Neutrophil (primary cell): ENCODE data around the gene THAP9.

Experiments
- H3K27ac ChIP-seq: fragments of 200-600 bp; sonication (generic); 2 replicates; pipeline ENCODE4 v1.5.1; 2016; ENCODE audit warnings: mild to moderate bottlenecking, moderate library complexity
- H3K27me3 ChIP-seq: fragments of 200-600 bp; sonication (generic); 2 replicates; pipeline ENCODE4 v1.6.0; 2016; ENCODE audit warnings: mild to moderate bottlenecking
- H3K36me3 ChIP-seq: fragments of 200-600 bp; sonication (generic); 2 replicates; pipeline ENCODE4 v1.5.1; 2017
- H3K4me1 ChIP-seq, 2 experiments: fragments of 200-600 bp in 1 of 2; sonication (generic) in 1 of 2; 1 replicate in 1 of 2; 2 replicates in 1 of 2; pipeline versions ENCODE4 v1.5.1 to v1.6.1; 2013 to 2016; ENCODE audit warnings: low read depth in 1 of 2, low read length in 1 of 2, mild to moderate bottlenecking in 1 of 2, moderate library complexity in 1 of 2; ENCODE audit not compliant: control insufficient read depth in 1 of 2, insufficient read depth in 1 of 2
- H3K4me3 ChIP-seq, 2 experiments: fragments of 200-600 bp in 1 of 2; sonication (generic) in 1 of 2; 1 replicate in 1 of 2; 2 replicates in 1 of 2; pipeline ENCODE4 v1.5.1; 2013 to 2016; ENCODE audit warnings: low read depth in 1 of 2, low read length in 1 of 2, mild to moderate bottlenecking in 1 of 2, moderate library complexity in 1 of 2
- H3K9me3 ChIP-seq: fragments of 200-600 bp; sonication (generic); 2 replicates; pipeline ENCODE4 v1.5.1; 2016
- TF ChIP-seq, protein P1 (sequence below): fragments of 200-600 bp; sonication (generic); IDR thresholded peaks from 2 replicates; pipeline ENCODE4 v1.5.1; 2016; ENCODE audit warnings: antibody characterized with exemption

THAP9 gene

DNA sequence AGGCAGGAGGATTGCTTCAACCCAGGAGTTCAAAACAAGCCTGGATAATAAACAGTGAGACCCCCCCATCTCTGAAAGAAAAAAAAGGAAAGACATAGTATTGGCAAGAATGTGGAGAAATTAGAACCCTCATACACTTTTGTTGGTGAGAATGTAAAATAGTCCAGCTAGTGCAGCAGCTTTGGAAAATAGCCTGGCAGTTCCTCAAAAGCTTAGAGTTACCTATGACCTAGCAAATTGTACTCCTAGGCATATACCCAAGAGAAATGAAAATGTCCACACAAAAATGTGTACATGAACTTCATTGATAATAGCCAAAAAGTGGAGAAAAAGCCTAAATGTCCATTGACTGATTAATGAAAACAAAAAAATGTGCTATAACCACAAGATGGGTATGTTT lies 21.3 kb downstream of the THAP9 start:
- Histone ChIP-seq H3K36me3 (peaks cover 9% of the 10 kb centered on the region), H3K9me3 (no peaks in the 10 kb centered on the region), H3K27me3 (no peaks in the 10 kb centered on the region), H3K4me1 (no peaks in the 10 kb centered on the region), H3K27ac (no peak overlapping the region), H3K4me3 (no peak overlapping the region)
- TF ChIP-seq, protein P1, sequence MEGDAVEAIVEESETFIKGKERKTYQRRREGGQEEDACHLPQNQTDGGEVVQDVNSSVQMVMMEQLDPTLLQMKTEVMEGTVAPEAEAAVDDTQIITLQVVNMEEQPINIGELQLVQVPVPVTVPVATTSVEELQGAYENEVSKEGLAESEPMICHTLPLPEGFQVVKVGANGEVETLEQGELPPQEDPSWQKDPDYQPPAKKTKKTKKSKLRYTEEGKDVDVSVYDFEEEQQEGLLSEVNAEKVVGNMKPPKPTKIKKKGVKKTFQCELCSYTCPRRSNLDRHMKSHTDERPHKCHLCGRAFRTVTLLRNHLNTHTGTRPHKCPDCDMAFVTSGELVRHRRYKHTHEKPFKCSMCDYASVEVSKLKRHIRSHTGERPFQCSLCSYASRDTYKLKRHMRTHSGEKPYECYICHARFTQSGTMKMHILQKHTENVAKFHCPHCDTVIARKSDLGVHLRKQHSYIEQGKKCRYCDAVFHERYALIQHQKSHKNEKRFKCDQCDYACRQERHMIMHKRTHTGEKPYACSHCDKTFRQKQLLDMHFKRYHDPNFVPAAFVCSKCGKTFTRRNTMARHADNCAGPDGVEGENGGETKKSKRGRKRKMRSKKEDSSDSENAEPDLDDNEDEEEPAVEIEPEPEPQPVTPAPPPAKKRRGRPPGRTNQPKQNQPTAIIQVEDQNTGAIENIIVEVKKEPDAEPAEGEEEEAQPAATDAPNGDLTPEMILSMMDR: no peak

DNA sequence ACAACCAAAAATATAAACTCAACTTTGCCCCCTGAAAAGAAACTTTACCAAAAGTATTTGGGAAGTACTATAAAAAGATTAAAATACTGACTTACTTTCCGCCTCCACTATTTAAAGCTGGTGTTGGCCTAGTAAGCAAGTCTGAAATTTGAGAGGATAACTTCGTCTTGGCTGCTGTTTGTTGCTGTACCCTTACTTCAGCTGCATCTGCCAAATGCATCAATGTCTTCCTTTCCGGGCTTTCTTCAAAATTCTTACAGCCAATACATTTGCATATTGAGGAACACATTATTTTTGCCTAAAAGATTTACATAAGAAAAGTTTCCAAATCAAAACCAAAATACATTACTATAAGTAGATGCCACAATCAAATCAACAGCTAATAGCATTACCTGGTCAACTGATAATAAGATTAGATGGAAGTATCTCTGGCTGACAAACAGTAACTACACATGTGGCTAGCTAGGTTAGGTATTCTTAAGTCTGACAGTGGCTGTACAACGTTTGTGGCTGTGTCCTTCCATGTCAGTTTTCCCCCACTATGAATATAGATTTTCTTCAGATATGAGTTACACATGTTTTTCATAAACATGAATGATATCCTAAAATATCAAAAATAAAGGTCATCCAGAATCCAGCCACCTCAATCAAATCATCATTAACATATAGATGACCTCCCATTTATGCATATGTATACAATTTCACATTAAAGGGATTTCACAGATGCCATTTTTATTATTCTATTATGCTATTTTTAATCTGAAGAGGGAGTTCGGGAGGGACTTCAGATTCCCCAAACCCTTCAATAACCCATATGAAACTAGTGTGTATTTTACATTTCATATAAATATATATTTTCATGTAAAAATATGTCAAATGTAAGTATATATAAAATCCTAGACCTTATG lies 30.6 kb downstream of the THAP9 start:
- Histone ChIP-seq H3K9me3 (no peaks in the 10 kb centered on the region), H3K36me3 (peaks cover 51% of the 10 kb centered on the region), H3K4me3 (no peak overlapping the region), H3K4me1 (no peaks in the 10 kb centered on the region), H3K27me3 (no peaks in the 10 kb centered on the region), H3K27ac (no peak overlapping the region)
- TF ChIP-seq, protein P1: no peak

DNA sequence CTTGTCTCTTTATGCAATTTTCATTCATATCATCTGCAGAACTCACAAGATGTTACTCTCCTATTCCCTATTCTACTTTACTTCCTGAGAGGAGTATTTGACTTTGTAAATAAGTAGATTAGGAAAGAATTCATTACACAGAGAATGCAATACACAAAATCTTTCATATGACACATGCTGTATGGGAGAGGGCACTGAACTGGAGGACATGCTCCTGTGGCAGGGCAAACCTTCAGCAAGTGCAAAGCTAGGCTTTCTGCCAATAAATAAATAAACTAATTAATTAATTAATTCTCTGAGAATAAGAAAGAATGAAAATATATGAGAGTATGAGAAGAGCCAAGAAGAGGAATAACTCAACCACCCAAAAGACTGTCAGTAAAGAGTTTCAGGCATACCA lies 33.9 kb downstream of the THAP9 start:
- TF ChIP-seq, protein P1: no peak
- peaks cover 74% of the 10 kb centered on the region for H3K36me3 ChIP-seq
- H3K4me1 ChIP-seq: no peaks in the 10 kb centered on the region
- no peak overlapping the region for H3K27ac ChIP-seq
- no peaks in the 10 kb centered on the region for H3K9me3 ChIP-seq
- H3K27me3 ChIP-seq: no peaks in the 10 kb centered on the region
- H3K4me3 ChIP-seq: no peak overlapping the region

DNA sequence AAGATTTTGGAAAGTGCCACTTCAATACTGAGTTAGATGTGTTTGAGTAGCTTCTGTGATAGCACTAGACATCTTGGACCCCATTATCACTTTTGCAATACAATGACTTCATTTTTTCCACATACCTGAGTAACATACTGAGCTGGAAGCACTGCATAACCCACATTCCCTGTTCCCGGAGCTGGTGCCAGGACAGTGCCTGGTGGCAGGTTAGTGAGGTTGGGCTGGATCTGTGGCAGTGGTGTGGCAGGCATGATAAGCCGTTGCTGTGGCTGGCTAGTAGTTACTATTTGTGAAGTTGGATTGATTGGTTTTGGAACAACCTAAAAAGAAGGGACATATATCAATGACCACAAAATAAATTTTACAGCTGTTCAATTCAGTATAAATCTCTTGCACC lies 38.9 kb downstream of the THAP9 start:
- H3K4me1 ChIP-seq: no peaks in the 10 kb centered on the region
- H3K27ac ChIP-seq: no peak overlapping the region
- no peak overlapping the region for H3K4me3 ChIP-seq
- TF ChIP-seq, protein P1: no peak
- peaks cover 84% of the 10 kb centered on the region for H3K36me3 ChIP-seq
- H3K27me3 ChIP-seq: no peaks in the 10 kb centered on the region
- no peaks in the 10 kb centered on the region for H3K9me3 ChIP-seq

DNA sequence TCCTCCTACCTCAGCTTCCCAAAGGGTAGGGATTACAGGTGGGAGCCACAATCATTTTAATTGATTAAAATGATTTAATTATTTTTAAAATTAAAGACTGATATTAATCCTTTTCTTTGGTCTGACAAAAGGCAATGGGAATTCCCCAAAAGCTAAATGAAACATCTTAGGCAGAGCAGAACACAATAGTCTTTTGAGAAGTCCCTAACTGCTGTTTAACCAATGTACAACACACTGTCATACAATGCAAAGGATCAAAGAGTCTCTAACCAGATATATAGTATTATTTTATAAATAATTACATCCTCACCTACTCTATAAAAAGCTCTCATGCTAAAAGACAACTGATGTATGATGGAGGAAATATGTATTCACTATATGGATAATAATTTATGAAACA lies 47.0 kb downstream of the THAP9 start:
- Histone ChIP-seq H3K9me3 (no peaks in the 10 kb centered on the region), H3K4me1 (no peaks in the 10 kb centered on the region), H3K27me3 (no peaks in the 10 kb centered on the region), H3K36me3 (peaks cover 16% of the 10 kb centered on the region), H3K27ac (no peak overlapping the region), H3K4me3 (no peak overlapping the region)
- TF ChIP-seq, protein P1: no peak
